Activated T-cell treated with anti-CD3 and anti-CD28 coated beads for 48 hours (primary cell): ENCODE measurements around the gene TBL1X.
"Not testable (repeated sequence)": the region's sequence is repeated elsewhere in the genome, so short reads cannot be mapped to it uniquely, and the experiment has no call there.

Experiments used
- DNase-seq: peaks from one replicate; pipeline ENCODE4 v3.0.0-alpha.2; 2020; ENCODE audit warnings: low read depth

The TBL1X gene

GRCh38 chrX:9536156-9536555, 71.3 kb downstream of the TBL1X start:
- not testable (repeated sequence) for DNase-seq

GRCh38 chrX:9537781-9538180, 72.9 kb downstream of the TBL1X start:
- DNase-seq, result no peak

- DNase-seq, result no peak
Measured at GRCh38 chrX:9538544-9539045, 73.7 kb downstream of the TBL1X start.

- DNase-seq, result no peak
Measured at GRCh38 chrX:9539605-9540387, 74.9 kb downstream of the TBL1X start.

- DNase-seq, result no peak
Measured at GRCh38 chrX:9542106-9542760, 77.4 kb downstream of the TBL1X start.

GRCh38 chrX:9542761-9543111, 77.9 kb downstream of the TBL1X start:
- no peak for DNase-seq

- DNase-seq, result no peak
Measured at GRCh38 chrX:9555354-9555753, 90.5 kb downstream of the TBL1X start.

- DNase-seq, result no peak
Measured at GRCh38 chrX:9557091-9557490, 92.2 kb downstream of the TBL1X start.

GRCh38 chrX:9557521-9557920, 92.7 kb downstream of the TBL1X start:
- DNase-seq, result no peak

GRCh38 chrX:9558615-9559014, 93.8 kb downstream of the TBL1X start:
- no peak for DNase-seq

GRCh38 chrX:9560219-9560618, 95.4 kb downstream of the TBL1X start:
- DNase-seq, result no peak

- no peak for DNase-seq
Measured at GRCh38 chrX:9561199-9561598, 96.3 kb downstream of the TBL1X start.

- no peak for DNase-seq
Measured at GRCh38 chrX:9562851-9563250, 98.0 kb downstream of the TBL1X start.

- peak; percentile 1 for DNase-seq
Measured at GRCh38 chrX:9566150-9566621, 101.3 kb downstream of the TBL1X start.

GRCh38 chrX:9569876-9570301, 105.0 kb downstream of the TBL1X start:
- no peak for DNase-seq

- DNase-seq, result no peak
Measured at GRCh38 chrX:9573282-9574106, 108.6 kb downstream of the TBL1X start.

- DNase-seq, result no peak
Measured at GRCh38 chrX:9576059-9576458, 111.2 kb downstream of the TBL1X start.

GRCh38 chrX:9577555-9577954, 112.7 kb downstream of the TBL1X start:
- no peak for DNase-seq

- no peak for DNase-seq
Measured at GRCh38 chrX:9578083-9578779, 113.4 kb downstream of the TBL1X start.

GRCh38 chrX:9581771-9582385, 117.0 kb downstream of the TBL1X start:
- DNase-seq, result no peak

GRCh38 chrX:9582956-9583355, 118.1 kb downstream of the TBL1X start:
- no peak for DNase-seq
